B cell (primary cell): ENCODE measurements around the gene TMEM79. TPM values are rescaled to one million over a fixed set of nuclear protein-coding genes. Genes with fewer than 3 reads are reported as not detected.

ENCODE experiments used
- ATAC-seq: fragments of 200-7000 bp; cut with Tn5 transposase; one replicate; pipeline ENCODE4 v1.10.0; 2021; ENCODE audit warnings: low read depth, mild to moderate bottlenecking, moderate number of reproducible peaks, moderate library complexity
- CTCF ChIA-PET: fragments of 350-600 bp; sonication (Branson Sonifier 250); formaldehyde crosslinking; loops from one replicate; lab custom pipeline; 2021; ENCODE audit warnings: antibody characterized with exemption, inconsistent platforms; lab: Charles Lee
- POLR2A ChIA-PET: fragments of 350-600 bp; sonication (Branson Sonifier 250); formaldehyde crosslinking; loops from one replicate; lab custom pipeline; 2021; ENCODE audit warnings: antibody characterized with exemption; lab: Charles Lee
- DNase-seq: peaks from one replicate; pipeline ENCODE4 v3.0.0; 2013
- H2AFZ ChIP-seq: 2 replicates; pipeline ENCODE4 v1.6.1; 2012; ENCODE audit warnings: mild to moderate bottlenecking, low read depth, low read length; ENCODE audit not compliant: insufficient read depth, poor library complexity, severe bottlenecking
- H3K27ac ChIP-seq, 2 donors: 1 replicate in 1 of 2; 2 replicates in 1 of 2; pipeline ENCODE4 v1.5.1; 2012 to 2013; ENCODE audit warnings: low read length in 2 of 2, mild to moderate bottlenecking in 2 of 2, moderate library complexity in 1 of 2
- H3K27me3 ChIP-seq, 4 experiments: fragments of 200-600 bp in 1 of 4; sonication (generic) in 1 of 4; replicated peaks in 1 of 4; 1 replicate in 2 of 4; 2 replicates in 2 of 4; pipeline versions ENCODE4 v1.6.1 to v1.7.0; 2013 to 2016; ENCODE audit warnings: low read length in 3 of 4, mild to moderate bottlenecking in 2 of 4, mixed read lengths in 1 of 4, moderate library complexity in 1 of 4; ENCODE audit not compliant: insufficient read depth in 4 of 4, control insufficient read depth in 3 of 4; ENCODE audit errors: control extremely low read depth in 1 of 4
- H3K36me3 ChIP-seq, 2 experiments: replicated peaks in 1 of 2; 1 replicate in 1 of 2; 2 replicates in 1 of 2; pipeline versions ENCODE4 v1.6.1 to v1.7.1; 2013; ENCODE audit warnings: low read length in 1 of 2; ENCODE audit not compliant: insufficient read depth in 2 of 2, control insufficient read depth in 1 of 2; ENCODE audit errors: control extremely low read depth in 1 of 2, extremely low read depth in 1 of 2
- H3K4me1 ChIP-seq, 2 donors: fragments of 200-600 bp in 1 of 2; sonication (generic) in 1 of 2; 1 replicate in 1 of 2; 2 replicates in 1 of 2; pipeline versions ENCODE4 v1.5.1 to v1.6.1; 2013 to 2017; ENCODE audit warnings: low read length in 2 of 2; ENCODE audit not compliant: control insufficient read depth in 2 of 2, insufficient read depth in 2 of 2
- H3K4me2 ChIP-seq: replicated peaks from 2 replicates; pipeline ENCODE3; 2012; ENCODE audit warnings: mild to moderate bottlenecking, low read depth, low read length; ENCODE audit not compliant: poor library complexity, severe bottlenecking
- H3K4me3 ChIP-seq, 5 experiments: fragments of 200-600 bp in 1 of 5; sonication (generic) in 1 of 5; 1 replicate in 3 of 5; 2 replicates in 2 of 5; pipeline versions ENCODE4 v1.5.1 to v1.7.0; 2011 to 2016; ENCODE audit warnings: low read length in 4 of 5, mild to moderate bottlenecking in 4 of 5, low read depth in 2 of 5, control low read depth in 1 of 5, moderate library complexity in 1 of 5; ENCODE audit not compliant: insufficient read depth in 1 of 5; ENCODE audit errors: control extremely low read depth in 1 of 5, extremely low read depth in 1 of 5
- H3K79me2 ChIP-seq: fragments of 200-600 bp; sonication (generic); one replicate; pipeline ENCODE4 v1.6.0; 2016; ENCODE audit warnings: low read length; ENCODE audit not compliant: control insufficient read depth, insufficient read depth
- H3K9ac ChIP-seq: fragments of 200-600 bp; sonication (generic); 2 replicates; pipeline ENCODE4 v1.6.1; 2017; ENCODE audit warnings: mild to moderate bottlenecking, low read length, moderate library complexity
- H3K9me3 ChIP-seq, 3 donors: one replicate each; pipeline versions ENCODE4 v1.6.1 to v1.7.1; 2013; ENCODE audit warnings: low read length in 2 of 3; ENCODE audit not compliant: control insufficient read depth in 2 of 3, insufficient read depth in 1 of 3; ENCODE audit errors: control extremely low read depth in 1 of 3
- H4K20me1 ChIP-seq: 2 replicates; pipeline ENCODE4 v1.6.0; 2012; ENCODE audit warnings: mild to moderate bottlenecking, low read length; ENCODE audit not compliant: insufficient read depth, control insufficient read depth, poor library complexity, severe bottlenecking
- H3K27ac Mint-ChIP-seq: one replicate; pipeline ENCODE4 v1.8.0; 2021; ENCODE audit warnings: mixed read lengths
- H3K27me3 Mint-ChIP-seq: one replicate; pipeline ENCODE4 v1.8.0; 2021; ENCODE audit warnings: mixed read lengths
- H3K4me1 Mint-ChIP-seq: one replicate; pipeline ENCODE4 v1.8.0; 2021; ENCODE audit warnings: mixed read lengths
- H3K4me3 Mint-ChIP-seq: one replicate; pipeline ENCODE4 v1.8.0; 2021; ENCODE audit warnings: mixed read lengths
- H3K9me3 Mint-ChIP-seq: one replicate; pipeline ENCODE4 v1.8.0; 2022; ENCODE audit warnings: mixed read lengths; ENCODE audit not compliant: insufficient read depth
- EZH2 ChIP-seq: IDR thresholded peaks from 2 replicates; pipeline ENCODE4 v1.6.1; 2012; ENCODE audit warnings: borderline replicate concordance, low read depth, mild to moderate bottlenecking, moderate library complexity, low read length; ENCODE audit not compliant: insufficient read depth, poor library complexity, severe bottlenecking
- WGBS: methylation state at CpG from one replicate; pipeline ENCODE4 v1.1.5; 2013; ENCODE audit warnings: missing lambda C conversion rate; ENCODE audit not compliant: insufficient coverage; 5-methylcytosine and 5-hydroxymethylcytosine counted together
- intact Hi-C: fragments of 100-400 bp; cut with micrococcal nuclease; formaldehyde crosslinking; loops from one replicate; pipeline ENCODE4 v1.10.0; 2022
- polyA plus RNA-seq: library from polyadenylated mRNA; depleted of rRNA; stranded (reverse); fragments of >200 nt; gene quantifications from 2 replicates; pipeline ENCODE4 v1.2.3, GENCODE V29; 2012
- total RNA-seq, 2 donors: library from RNA; stranded (reverse); fragments of 120-200 nt in 1 of 2; gene quantifications; 1 replicate in 1 of 2; 2 replicates in 1 of 2; pipeline versions ENCODE4 v1.2.3 to v1.2.4, GENCODE V29; 2013 to 2022
- TF ChIP-seq, protein P1 (sequence below): fragments of 200-600 bp; IDR thresholded peaks from one replicate; pipeline ENCODE4 v1.8.0; 2022; ENCODE audit warnings: antibody characterized with exemption, mild to moderate bottlenecking

TMEM79 gene
- total and polyA plus RNA-seq, 2 donors (not counting 1 experiment from before 2014, with no cell fraction given): 11.5 to 19.1 TPM

DNA sequence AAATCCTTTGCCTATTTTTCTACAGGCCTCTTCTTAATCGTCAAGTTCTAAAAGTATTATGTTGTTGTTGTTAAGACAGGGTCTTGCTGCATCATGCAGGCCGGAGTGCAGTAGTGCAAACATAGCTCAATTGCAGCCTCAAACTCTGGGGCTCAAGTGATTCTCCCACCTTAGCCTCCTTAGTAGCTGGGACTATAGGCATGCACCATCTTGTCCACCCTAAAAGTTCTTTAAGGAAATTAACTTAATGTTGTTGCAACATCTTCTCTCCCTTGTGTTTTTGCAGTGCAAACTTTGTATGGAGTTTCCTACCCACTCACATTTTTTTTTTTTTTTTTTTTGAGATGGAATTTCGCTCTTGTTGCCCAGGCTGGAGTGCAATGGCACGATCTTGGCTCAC lies 19.1 kb downstream of the TMEM79 start:
- no peaks in the 10 kb centered on the region for H3K79me2 ChIP-seq
- Mint-ChIP-seq H3K27ac (no peak overlapping the region), H3K4me1 (no peaks in the 10 kb centered on the region), H3K4me3 (no peak overlapping the region), H3K27me3 (no peaks in the 10 kb centered on the region), H3K9me3 (no peaks in the 10 kb centered on the region)
- POLR2A ChIA-PET: no interaction called here
- H3K4me1 ChIP-seq: no peaks in the 10 kb centered on the region
- H3K27ac ChIP-seq: no peak overlapping the region
- no peaks in the 10 kb centered on the region for H3K27me3 ChIP-seq
- CTCF ChIA-PET: interaction anchor here (1.6 kb wide), 1 partner anchor 16 kb away, joined by 4 read pairs; no protein-coding TSS in a partner anchor
- no peak for ATAC-seq
- no CpG with 5 or more reads among the region's 4 CpGs for WGBS
- DNase-seq: no peak
- TF ChIP-seq, protein P1, sequence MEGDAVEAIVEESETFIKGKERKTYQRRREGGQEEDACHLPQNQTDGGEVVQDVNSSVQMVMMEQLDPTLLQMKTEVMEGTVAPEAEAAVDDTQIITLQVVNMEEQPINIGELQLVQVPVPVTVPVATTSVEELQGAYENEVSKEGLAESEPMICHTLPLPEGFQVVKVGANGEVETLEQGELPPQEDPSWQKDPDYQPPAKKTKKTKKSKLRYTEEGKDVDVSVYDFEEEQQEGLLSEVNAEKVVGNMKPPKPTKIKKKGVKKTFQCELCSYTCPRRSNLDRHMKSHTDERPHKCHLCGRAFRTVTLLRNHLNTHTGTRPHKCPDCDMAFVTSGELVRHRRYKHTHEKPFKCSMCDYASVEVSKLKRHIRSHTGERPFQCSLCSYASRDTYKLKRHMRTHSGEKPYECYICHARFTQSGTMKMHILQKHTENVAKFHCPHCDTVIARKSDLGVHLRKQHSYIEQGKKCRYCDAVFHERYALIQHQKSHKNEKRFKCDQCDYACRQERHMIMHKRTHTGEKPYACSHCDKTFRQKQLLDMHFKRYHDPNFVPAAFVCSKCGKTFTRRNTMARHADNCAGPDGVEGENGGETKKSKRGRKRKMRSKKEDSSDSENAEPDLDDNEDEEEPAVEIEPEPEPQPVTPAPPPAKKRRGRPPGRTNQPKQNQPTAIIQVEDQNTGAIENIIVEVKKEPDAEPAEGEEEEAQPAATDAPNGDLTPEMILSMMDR: no peak
- no peak for TF ChIP-seq EZH2
- H4K20me1 ChIP-seq: no peaks in the 10 kb centered on the region
- H3K36me3 ChIP-seq: peaks cover 0 to 8% of the 10 kb centered on the region in 2 experiments
- no peaks in the 10 kb centered on the region for H3K9me3 ChIP-seq
- no peak overlapping the region for H3K4me2 ChIP-seq
- H2AFZ ChIP-seq: no peak overlapping the region
- no peak overlapping the region for H3K4me3 ChIP-seq
- no peak overlapping the region for H3K9ac ChIP-seq
- intact Hi-C loops: no loop called here

DNA sequence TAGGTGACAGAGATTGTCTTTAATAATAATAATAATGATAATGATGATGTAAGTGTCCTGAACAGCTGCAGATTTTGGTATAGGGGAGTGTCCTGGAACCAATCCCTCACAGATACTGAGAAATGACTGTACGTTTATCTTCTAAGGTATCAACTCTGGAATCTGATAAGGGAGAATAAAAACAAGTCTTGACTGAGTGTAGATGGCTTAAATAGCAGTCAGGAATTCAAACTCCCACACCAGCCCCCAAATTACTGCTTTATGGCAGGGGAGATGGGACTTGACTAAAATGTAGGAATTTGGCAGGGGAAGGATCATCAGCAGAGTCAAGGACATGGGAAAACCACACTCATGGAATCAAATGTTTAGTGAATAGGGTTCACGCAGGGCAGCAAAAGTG lies 21.1 kb downstream of the TMEM79 start:
- Mint-ChIP-seq H3K4me3 (no peak overlapping the region), H3K27me3 (no peaks in the 10 kb centered on the region), H3K27ac (no peak overlapping the region), H3K4me1 (no peaks in the 10 kb centered on the region), H3K9me3 (no peaks in the 10 kb centered on the region)
- Histone ChIP-seq H3K27me3 (no peaks in the 10 kb centered on the region), H3K36me3 (peaks cover 1 to 27% of the 10 kb centered on the region in 2 experiments), H3K79me2 (no peaks in the 10 kb centered on the region), H3K4me3 (no peak overlapping the region), H3K4me2 (no peak overlapping the region), H4K20me1 (no peaks in the 10 kb centered on the region), H3K27ac (no peak overlapping the region), H2AFZ (no peak overlapping the region), H3K4me1 (no peaks in the 10 kb centered on the region), H3K9ac (no peak overlapping the region), H3K9me3 (no peaks in the 10 kb centered on the region)
- WGBS: no CpG with 5 or more reads among the region's 2 CpGs
- ATAC-seq (no peak), DNase-seq (no peak)
- TF ChIP-seq EZH2: no peak
- TF ChIP-seq, protein P1: no peak
- ChIA-PET CTCF (no interaction called here), POLR2A (no interaction called here)
- intact Hi-C loops: no loop called here
